Spleen (tissue), 11 donors: ENCODE data around the gene ELOA2. TPM values are rescaled to one million over a fixed set of nuclear protein-coding genes. Genes with fewer than 3 reads are reported as not detected.

Experiments used
- DNase-seq: peaks from one replicate; pipeline ENCODE4 v3.0.0-alpha.2; 2020
- H3K27ac ChIP-seq, 8 donors: fragments of 200-600 bp; sonication (generic) in 7 of 8; 1 replicate in 4 of 8; 2 replicates in 4 of 8; pipeline versions ENCODE4 v1.5.0 to v1.8.0; 2016 to 2021; ENCODE audit warnings: inconsistent platforms in 4 of 8, mild to moderate bottlenecking in 4 of 8, moderate library complexity in 1 of 8
- H3K27me3 ChIP-seq, 7 donors: fragments of 200-600 bp; sonication (generic) in 6 of 7; replicated peaks in 1 of 7; 1 replicate in 4 of 7; 2 replicates in 3 of 7; pipeline versions ENCODE4 v1.5.0 to v1.8.0; 2016 to 2021; ENCODE audit warnings: inconsistent platforms in 3 of 7, mild to moderate bottlenecking in 1 of 7
- H3K36me3 ChIP-seq, 6 donors: fragments of 200-600 bp; sonication (generic) in 5 of 6; 1 replicate in 4 of 6; 2 replicates in 2 of 6; pipeline versions ENCODE4 v1.5.0 to v1.8.0; 2016 to 2021; ENCODE audit warnings: inconsistent platforms in 2 of 6
- H3K4me1 ChIP-seq, 6 donors: fragments of 200-600 bp; sonication (generic) in 5 of 6; 1 replicate in 3 of 6; 2 replicates in 3 of 6; pipeline versions ENCODE4 v1.5.0 to v1.8.0; 2016 to 2021; ENCODE audit warnings: inconsistent platforms in 3 of 6
- H3K4me3 ChIP-seq, 8 donors: fragments of 200-600 bp; sonication (generic) in 7 of 8; 1 replicate in 4 of 8; 2 replicates in 4 of 8; pipeline versions ENCODE4 v1.5.0 to v1.8.0; 2016 to 2021; ENCODE audit warnings: inconsistent platforms in 4 of 8, mild to moderate bottlenecking in 4 of 8, moderate library complexity in 2 of 8
- H3K9me3 ChIP-seq, 8 donors: fragments of 200-600 bp; sonication (generic) in 7 of 8; 1 replicate in 4 of 8; 2 replicates in 4 of 8; pipeline versions ENCODE4 v1.5.0 to v1.8.0; 2016 to 2021; ENCODE audit warnings: inconsistent platforms in 4 of 8
- CTCF ChIP-seq, 11 experiments: fragments of 200-600 bp in 7 of 11; fragments of 450-650 bp in 4 of 11; sonication (generic) in 4 of 11; IDR thresholded peaks in 8 of 11; conservative IDR thresholded peaks in 3 of 11; 1 replicate in 7 of 11; 2 replicates in 4 of 11; pipeline versions ENCODE4 v1.4.0 to v1.8.0; 2016 to 2021; ENCODE audit warnings: antibody characterized with exemption in 11 of 11, inconsistent platforms in 4 of 11, mild to moderate bottlenecking in 1 of 11
- POLR2A ChIP-seq, 3 donors: fragments of 450-650 bp; IDR thresholded peaks; one replicate each; pipeline ENCODE4 v1.5.1; 2017; ENCODE audit warnings: antibody characterized with exemption in 3 of 3, mild to moderate bottlenecking in 1 of 3
- POLR2AphosphoS5 ChIP-seq, 3 donors: sonication (generic); formaldehyde crosslinking; IDR thresholded peaks; one replicate each; pipeline ENCODE4 v1.5.1; 2017; ENCODE audit warnings: antibody characterized with exemption in 3 of 3
- WGBS, 5 donors: extraction: QIAGEN DNeasy Blood & Tissue Kit in 3 of 5; methylation state at CpG; one replicate each; pipeline versions ENCODE4 v1.1.5 to v1.1.7; 2013 to 2018; 5-methylcytosine and 5-hydroxymethylcytosine counted together
- intact Hi-C: fragments of 100-400 bp; cut with DNase I; formaldehyde crosslinking; loops from one replicate; pipeline ENCODE4 v1.15.0; 2023; ENCODE audit warnings: low total_unique reads
- polyA plus RNA-seq, 3 donors: library from polyadenylated mRNA; stranded (reverse); fragments of 200-250 nt; gene quantifications; one replicate each; pipeline ENCODE4 v1.2.1, GENCODE V29; 2013
- total RNA-seq, 7 donors: library from RNA; depleted of rRNA in 3 of 7; stranded (reverse); fragments of >200 nt in 3 of 7; fragmentation: NEBNext Ultra II Directional in 4 of 7; extraction: Animal tissue kit (Norgen Biotek cat#: 25700) in 4 of 7; gene quantifications; one replicate each; pipeline versions ENCODE4 v1.1.0 to v1.2.1, GENCODE V29; 2016 to 2021
- donor health status: healthy with polysubstance abuse.
- donor health status: DM: no; HTN: no; CAD: no; lungs with moderate emphysema.
- donor health status: DM: no; HTN: no; CAD: no.
- donor health status: Bipolar disorder and iron deficiency.
- donor health status: healthy.
- donor health status: DM: no; HTN: no; CAD: no.
- donor health status: DM: yes; HTN: yes; CAD: no.

ELOA2 gene
- total and polyA plus RNA-seq, 10 donors: not detected

- H3K4me3 ChIP-seq: no peak overlapping the region
- no peaks in the 10 kb centered on the region for H3K9me3 ChIP-seq
- no peaks in the 10 kb centered on the region for H3K36me3 ChIP-seq
- H3K27ac ChIP-seq: no peak overlapping the region
- TF ChIP-seq CTCF (IDR thresholded peaks at IDR 0.05 in 8 of 11, conservative IDR thresholded peaks at IDR 0.05 in 3 of 11): no peak
- TF ChIP-seq POLR2A (IDR thresholded peaks at IDR 0.05): no peak
- no peak for TF ChIP-seq POLR2AphosphoS5 (IDR thresholded peaks at IDR 0.05)
- H3K27me3 ChIP-seq: no peaks in the 10 kb centered on the region
- no peak for DNase-seq
- no peaks in the 10 kb centered on the region for H3K4me1 ChIP-seq
- intact Hi-C loops: no loop called here
- WGBS, 5 donors: 7 to 19% (median 13%) methylated on average over 2 of the region's 2 CpGs
These were observed 27.1 kb upstream of the ELOA2 start for GRCh38 chr18:47062471-47062870.

GRCh38 chr18:47054369-47054768 lies 18.9 kb upstream of the ELOA2 start:
- Histone ChIP-seq H3K4me1 (no peaks in the 10 kb centered on the region), H3K27ac (no peak overlapping the region), H3K36me3 (no peaks in the 10 kb centered on the region), H3K4me3 (no peak overlapping the region), H3K9me3 (no peaks in the 10 kb centered on the region), H3K27me3 (no peaks in the 10 kb centered on the region)
- TF ChIP-seq POLR2A (IDR thresholded peaks at IDR 0.05): no peak
- TF ChIP-seq POLR2AphosphoS5 (IDR thresholded peaks at IDR 0.05): no peak
- TF ChIP-seq CTCF (IDR thresholded peaks at IDR 0.05 in 8 of 11, conservative IDR thresholded peaks at IDR 0.05 in 3 of 11): no peak
- WGBS, 5 donors: 88 to 93% (median 91%) methylated on average over 5 of the region's 5 CpGs
- intact Hi-C loops: no loop called here
- no peak for DNase-seq

- Histone ChIP-seq H3K36me3 (no peaks in the 10 kb centered on the region), H3K9me3 (no peaks in the 10 kb centered on the region), H3K27me3 (no peaks in the 10 kb centered on the region), H3K27ac (no peak overlapping the region), H3K4me3 (no peak overlapping the region), H3K4me1 (no peaks in the 10 kb centered on the region)
- 32 to 40% (median 38%) methylated on average over 7 of the region's 7 CpGs for WGBS, 5 donors
- TF ChIP-seq POLR2AphosphoS5 (IDR thresholded peaks at IDR 0.05) (no peak), CTCF (IDR thresholded peaks at IDR 0.05 in 8 of 11, conservative IDR thresholded peaks at IDR 0.05 in 3 of 11) (peak; percentile 22 to 70 (median 58))
- intact Hi-C loops: no loop called here
- no peak for DNase-seq
These were observed 15.0 kb upstream of the ELOA2 start for GRCh38 chr18:47050468-47050867.

- no peak overlapping the region for H3K4me3 ChIP-seq
- no peak for DNase-seq
- no peak overlapping the region for H3K27ac ChIP-seq
- H3K36me3 ChIP-seq: no peaks in the 10 kb centered on the region
- TF ChIP-seq POLR2A (IDR thresholded peaks at IDR 0.05) (no peak), CTCF (IDR thresholded peaks at IDR 0.05 in 8 of 11, conservative IDR thresholded peaks at IDR 0.05 in 3 of 11) (no peak), POLR2AphosphoS5 (IDR thresholded peaks at IDR 0.05) (no peak)
- no peaks in the 10 kb centered on the region for H3K27me3 ChIP-seq
- no peaks in the 10 kb centered on the region for H3K9me3 ChIP-seq
- H3K4me1 ChIP-seq: no peaks in the 10 kb centered on the region
- intact Hi-C loops: no loop called here
- 90 to 96% (median 95%) methylated on average over 6 of the region's 6 CpGs for WGBS, 5 donors
These were observed 5.6 kb upstream of the ELOA2 start for GRCh38 chr18:47040982-47041381.
